ENCODE measurements around the gene LIME1. TPM values are rescaled to one million over a fixed set of nuclear protein-coding genes. Genes with fewer than 3 reads are reported as not detected.

LIME1 gene
- total and polyA plus RNA-seq, 4 donors, result 21.2 to 69.0 (median 51.6) TPM

DNA sequence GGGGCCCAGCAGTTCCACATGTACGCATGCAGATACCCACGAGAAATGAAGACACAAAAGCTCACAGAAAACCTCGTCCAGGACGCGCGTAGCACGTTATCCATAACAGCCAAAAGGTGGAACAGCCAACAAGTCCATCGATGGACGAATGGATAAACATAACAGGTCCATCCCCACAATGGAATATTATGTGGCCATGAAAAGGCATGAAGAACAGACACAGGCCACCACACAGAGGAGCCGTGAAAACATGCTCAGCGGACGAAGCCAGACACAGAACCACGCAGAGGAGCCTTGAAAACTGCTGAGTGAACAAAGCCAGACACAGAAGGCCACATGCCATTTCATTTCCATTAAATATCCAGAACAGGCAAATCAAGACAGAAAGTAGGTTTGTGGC lies 41.1 kb downstream of the LIME1 start (continued):
- TF ChIP-seq NR2F2 (IDR thresholded peaks at IDR 0.05) (no peak), RXRA (IDR thresholded peaks at IDR 0.05) (no peak)
- TF ChIP-seq, protein P1, sequence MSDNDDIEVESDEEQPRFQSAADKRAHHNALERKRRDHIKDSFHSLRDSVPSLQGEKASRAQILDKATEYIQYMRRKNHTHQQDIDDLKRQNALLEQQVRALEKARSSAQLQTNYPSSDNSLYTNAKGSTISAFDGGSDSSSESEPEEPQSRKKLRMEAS (IDR thresholded peaks at IDR 0.05), result no peak

DNA sequence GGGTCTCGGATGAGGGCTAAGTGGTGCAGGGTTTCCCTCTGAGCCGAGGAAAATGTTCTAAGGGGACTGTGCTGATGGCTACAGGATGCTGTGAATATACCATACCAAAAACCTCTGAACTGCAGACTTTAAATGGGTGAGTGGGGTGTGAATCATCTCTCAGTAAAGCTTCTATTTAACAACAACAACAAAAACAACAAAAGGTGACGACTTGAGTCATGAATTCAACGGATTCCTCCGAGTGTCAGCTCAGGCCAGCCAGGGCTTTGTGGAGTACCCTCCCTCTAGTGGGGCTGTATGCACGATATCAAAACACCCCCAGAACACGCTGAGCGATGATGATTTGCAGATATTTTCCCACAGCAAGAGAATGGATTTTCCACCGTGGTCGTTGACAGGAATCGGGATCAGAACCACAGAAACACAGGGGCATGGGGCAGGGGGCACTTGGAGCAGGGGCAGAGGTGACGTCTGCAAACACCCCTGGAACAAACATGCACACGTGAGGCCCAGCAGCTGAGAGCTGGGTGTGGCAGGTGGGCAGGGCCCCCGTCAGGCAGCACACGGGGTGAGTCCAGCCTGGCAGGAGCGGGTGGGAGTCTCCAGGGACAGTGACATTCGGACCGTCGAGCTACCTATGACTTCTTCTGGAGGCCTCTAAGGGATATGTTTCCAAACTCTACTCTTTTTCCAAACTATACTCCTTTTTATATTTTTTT lies 41.7 kb downstream of the LIME1 start:
- H3K4me3 ChIP-seq (ENCODE audit: low read depth in 1 of 3, low read length in 3 of 3), result no peak overlapping the region
- WGBS, result 65% methylated on average over 19 of the region's 19 CpGs
- no peak overlapping the region for H3K9ac ChIP-seq (ENCODE audit: low read depth in 1 of 2, low read length in 2 of 2)
- peaks cover 0 to 2% (median 1%) of the 10 kb centered on the region in 4 donors for H3K4me1 ChIP-seq (ENCODE audit: control insufficient read depth in 4 of 4, insufficient read depth in 4 of 4, low read length in 3 of 4)
- no peaks in the 10 kb centered on the region for H3K36me3 ChIP-seq (ENCODE audit: control insufficient read depth in 4 of 4, insufficient read depth in 3 of 4, low read depth in 1 of 4, low read length in 3 of 4)
- TF ChIP-seq, protein P1 (IDR thresholded peaks at IDR 0.05), result no peak
- no peak for TF ChIP-seq FOXA2 (IDR thresholded peaks at IDR 0.05)
- TF ChIP-seq HNF4A (conservative IDR thresholded peaks at IDR 0.05), result no peak
- no peak for TF ChIP-seq RAD21 (IDR thresholded peaks at IDR 0.05)
- no peak for TF ChIP-seq EGR1 (IDR thresholded peaks at IDR 0.05; ENCODE audit: low read depth in 2 of 2)
- no peak for TF ChIP-seq SP1 (IDR thresholded peaks at IDR 0.05)
- TF ChIP-seq, protein P2, sequence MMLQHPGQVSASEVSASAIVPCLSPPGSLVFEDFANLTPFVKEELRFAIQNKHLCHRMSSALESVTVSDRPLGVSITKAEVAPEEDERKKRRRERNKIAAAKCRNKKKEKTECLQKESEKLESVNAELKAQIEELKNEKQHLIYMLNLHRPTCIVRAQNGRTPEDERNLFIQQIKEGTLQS (IDR thresholded peaks at IDR 0.05), result no peak
- no peak for TF ChIP-seq TAF1 (conservative IDR thresholded peaks at IDR 0.05)
- TF ChIP-seq, protein P3, sequence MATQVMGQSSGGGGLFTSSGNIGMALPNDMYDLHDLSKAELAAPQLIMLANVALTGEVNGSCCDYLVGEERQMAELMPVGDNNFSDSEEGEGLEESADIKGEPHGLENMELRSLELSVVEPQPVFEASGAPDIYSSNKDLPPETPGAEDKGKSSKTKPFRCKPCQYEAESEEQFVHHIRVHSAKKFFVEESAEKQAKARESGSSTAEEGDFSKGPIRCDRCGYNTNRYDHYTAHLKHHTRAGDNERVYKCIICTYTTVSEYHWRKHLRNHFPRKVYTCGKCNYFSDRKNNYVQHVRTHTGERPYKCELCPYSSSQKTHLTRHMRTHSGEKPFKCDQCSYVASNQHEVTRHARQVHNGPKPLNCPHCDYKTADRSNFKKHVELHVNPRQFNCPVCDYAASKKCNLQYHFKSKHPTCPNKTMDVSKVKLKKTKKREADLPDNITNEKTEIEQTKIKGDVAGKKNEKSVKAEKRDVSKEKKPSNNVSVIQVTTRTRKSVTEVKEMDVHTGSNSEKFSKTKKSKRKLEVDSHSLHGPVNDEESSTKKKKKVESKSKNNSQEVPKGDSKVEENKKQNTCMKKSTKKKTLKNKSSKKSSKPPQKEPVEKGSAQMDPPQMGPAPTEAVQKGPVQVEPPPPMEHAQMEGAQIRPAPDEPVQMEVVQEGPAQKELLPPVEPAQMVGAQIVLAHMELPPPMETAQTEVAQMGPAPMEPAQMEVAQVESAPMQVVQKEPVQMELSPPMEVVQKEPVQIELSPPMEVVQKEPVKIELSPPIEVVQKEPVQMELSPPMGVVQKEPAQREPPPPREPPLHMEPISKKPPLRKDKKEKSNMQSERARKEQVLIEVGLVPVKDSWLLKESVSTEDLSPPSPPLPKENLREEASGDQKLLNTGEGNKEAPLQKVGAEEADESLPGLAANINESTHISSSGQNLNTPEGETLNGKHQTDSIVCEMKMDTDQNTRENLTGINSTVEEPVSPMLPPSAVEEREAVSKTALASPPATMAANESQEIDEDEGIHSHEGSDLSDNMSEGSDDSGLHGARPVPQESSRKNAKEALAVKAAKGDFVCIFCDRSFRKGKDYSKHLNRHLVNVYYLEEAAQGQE (IDR thresholded peaks at IDR 0.05), result no peak
- TF ChIP-seq HNF4G (IDR thresholded peaks at IDR 0.05), result no peak
- TF ChIP-seq JUND (IDR thresholded peaks at IDR 0.05), result no peak
- TF ChIP-seq, protein P4, sequence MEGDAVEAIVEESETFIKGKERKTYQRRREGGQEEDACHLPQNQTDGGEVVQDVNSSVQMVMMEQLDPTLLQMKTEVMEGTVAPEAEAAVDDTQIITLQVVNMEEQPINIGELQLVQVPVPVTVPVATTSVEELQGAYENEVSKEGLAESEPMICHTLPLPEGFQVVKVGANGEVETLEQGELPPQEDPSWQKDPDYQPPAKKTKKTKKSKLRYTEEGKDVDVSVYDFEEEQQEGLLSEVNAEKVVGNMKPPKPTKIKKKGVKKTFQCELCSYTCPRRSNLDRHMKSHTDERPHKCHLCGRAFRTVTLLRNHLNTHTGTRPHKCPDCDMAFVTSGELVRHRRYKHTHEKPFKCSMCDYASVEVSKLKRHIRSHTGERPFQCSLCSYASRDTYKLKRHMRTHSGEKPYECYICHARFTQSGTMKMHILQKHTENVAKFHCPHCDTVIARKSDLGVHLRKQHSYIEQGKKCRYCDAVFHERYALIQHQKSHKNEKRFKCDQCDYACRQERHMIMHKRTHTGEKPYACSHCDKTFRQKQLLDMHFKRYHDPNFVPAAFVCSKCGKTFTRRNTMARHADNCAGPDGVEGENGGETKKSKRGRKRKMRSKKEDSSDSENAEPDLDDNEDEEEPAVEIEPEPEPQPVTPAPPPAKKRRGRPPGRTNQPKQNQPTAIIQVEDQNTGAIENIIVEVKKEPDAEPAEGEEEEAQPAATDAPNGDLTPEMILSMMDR (IDR thresholded peaks at IDR 0.05; ENCODE audit: low read depth, low read length, missing input control), result no peak
- no peak for TF ChIP-seq NR2F2 (IDR thresholded peaks at IDR 0.05)
- TF ChIP-seq GABPA (IDR thresholded peaks at IDR 0.05 in 1 of 2, conservative IDR thresholded peaks at IDR 0.05 in 1 of 2), result no peak
- TF ChIP-seq, protein P5, sequence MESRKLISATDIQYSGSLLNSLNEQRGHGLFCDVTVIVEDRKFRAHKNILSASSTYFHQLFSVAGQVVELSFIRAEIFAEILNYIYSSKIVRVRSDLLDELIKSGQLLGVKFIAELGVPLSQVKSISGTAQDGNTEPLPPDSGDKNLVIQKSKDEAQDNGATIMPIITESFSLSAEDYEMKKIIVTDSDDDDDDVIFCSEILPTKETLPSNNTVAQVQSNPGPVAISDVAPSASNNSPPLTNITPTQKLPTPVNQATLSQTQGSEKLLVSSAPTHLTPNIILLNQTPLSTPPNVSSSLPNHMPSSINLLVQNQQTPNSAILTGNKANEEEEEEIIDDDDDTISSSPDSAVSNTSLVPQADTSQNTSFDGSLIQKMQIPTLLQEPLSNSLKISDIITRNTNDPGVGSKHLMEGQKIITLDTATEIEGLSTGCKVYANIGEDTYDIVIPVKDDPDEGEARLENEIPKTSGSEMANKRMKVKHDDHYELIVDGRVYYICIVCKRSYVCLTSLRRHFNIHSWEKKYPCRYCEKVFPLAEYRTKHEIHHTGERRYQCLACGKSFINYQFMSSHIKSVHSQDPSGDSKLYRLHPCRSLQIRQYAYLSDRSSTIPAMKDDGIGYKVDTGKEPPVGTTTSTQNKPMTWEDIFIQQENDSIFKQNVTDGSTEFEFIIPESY (IDR thresholded peaks at IDR 0.05), result no peak
- TF ChIP-seq YY1 (IDR thresholded peaks at IDR 0.05), result no peak
- TF ChIP-seq FOXA1 (IDR thresholded peaks at IDR 0.05), result no peak
- no peak for DNase-seq (ENCODE audit: low spot score)
- H3K9me3 ChIP-seq (ENCODE audit: control insufficient read depth in 4 of 4, low read length in 3 of 4), result no peaks in the 10 kb centered on the region
- no peaks in the 10 kb centered on the region for H3K27me3 ChIP-seq (ENCODE audit: control insufficient read depth in 4 of 4, insufficient read depth in 4 of 4, low read length in 3 of 4)
- H3K27ac ChIP-seq (ENCODE audit: low read depth in 1 of 2, low read length in 2 of 2), result no peak overlapping the region

Data from liver (tissue), 9 donors.